HepG2 (cell line): Measurements from ENCODE around the gene RUVBL1.

ENCODE experiments used
- ETV6 ChIP-seq: sonication (generic); formaldehyde crosslinking; conservative IDR thresholded peaks from 2 replicates; pipeline ENCODE4 v1.4.0; 2020; ENCODE audit warnings: missing genetic modification reagents
- FOXP4 ChIP-seq: sonication (generic); formaldehyde crosslinking; IDR thresholded peaks from 2 replicates; pipeline ENCODE4 v1.4.0; 2020; ENCODE audit warnings: missing genetic modification reagents
- KDM1A ChIP-seq: IDR thresholded peaks from 2 replicates; pipeline ENCODE4 v1.6.1; 2016; ENCODE audit warnings: missing compliant biosample characterization
- NFIC ChIP-seq: IDR thresholded peaks from 2 replicates; pipeline ENCODE4 v1.6.1; 2012; ENCODE audit warnings: mild to moderate bottlenecking, low read length, inconsistent platforms
- POLR2A ChIP-seq, 2 experiments: IDR thresholded peaks; 2 replicates each; pipeline ENCODE4 v1.6.1; 2011; ENCODE audit warnings: low read depth in 2 of 2, low read length in 2 of 2, mild to moderate bottlenecking in 1 of 2, moderate library complexity in 1 of 2; ENCODE audit not compliant: insufficient read depth in 1 of 2
- RNF2 ChIP-seq: fragments of 450-650 bp; conservative IDR thresholded peaks from 2 replicates; pipeline ENCODE4 v1.6.1; 2016; ENCODE audit warnings: low read depth
- ZNF274 ChIP-seq: sonication (generic); formaldehyde crosslinking; IDR thresholded peaks from 2 replicates; pipeline ENCODE4 v1.5.1; 2020; ENCODE audit warnings: mild to moderate bottlenecking, missing genetic modification reagents

- TF ChIP-seq ZNF274 (CRISPR knock-in tag): no peak
- no peak for TF ChIP-seq ETV6 (CRISPR knock-in tag)
- TF ChIP-seq RNF2: no peak
- TF ChIP-seq KDM1A: no peak
- TF ChIP-seq NFIC: no peak
- no peak for TF ChIP-seq POLR2A (IDR thresholded peaks at IDR 0.05; ENCODE audit: insufficient read depth in 1 of 2, low read depth in 2 of 2, low read length in 2 of 2)
- TF ChIP-seq FOXP4: no peak
Measured at GRCh38 chr3:128094295-128095151, 29.1 kb downstream of the RUVBL1 start.
